Effector memory CD8-positive, alpha-beta T cell (primary cell): ENCODE measurements around the gene PIK3R4.

Experiments
- ATAC-seq: fragments of 150-1000 bp; cut with Tn5 transposase; replicated peaks from 2 replicates; pipeline ENCODE4 v1.10.0; 2021; ENCODE audit warnings: mild to moderate bottlenecking, moderate library complexity
- DNase-seq, 3 experiments: peaks; one replicate each; pipeline ENCODE4 v3.0.0; 2021
- H3K27ac Mint-ChIP-seq, 2 donors: one replicate each; pipeline ENCODE4 v1.8.0; 2022; ENCODE audit warnings: mild to moderate bottlenecking in 2 of 2, mixed read lengths in 2 of 2, moderate library complexity in 2 of 2
- H3K27me3 Mint-ChIP-seq, 2 donors: one replicate each; pipeline ENCODE4 v1.8.0; 2022; ENCODE audit warnings: mixed read lengths in 2 of 2
- H3K36me3 Mint-ChIP-seq: one replicate; pipeline ENCODE4 v1.8.0; 2022; ENCODE audit warnings: mild to moderate bottlenecking, moderate library complexity, mixed read lengths; ENCODE audit not compliant: insufficient read depth
- H3K4me1 Mint-ChIP-seq, 2 donors: one replicate each; pipeline ENCODE4 v1.8.0; 2022; ENCODE audit warnings: low read depth in 2 of 2, mixed read lengths in 2 of 2
- H3K4me3 Mint-ChIP-seq, 2 donors: one replicate each; pipeline ENCODE4 v1.8.0; 2022; ENCODE audit warnings: mild to moderate bottlenecking in 2 of 2, mixed read lengths in 2 of 2, moderate library complexity in 2 of 2
- H3K9me3 Mint-ChIP-seq, 2 donors: one replicate each; pipeline ENCODE4 v1.8.0; 2022; ENCODE audit warnings: mixed read lengths in 2 of 2

The PIK3R4 gene

DNA sequence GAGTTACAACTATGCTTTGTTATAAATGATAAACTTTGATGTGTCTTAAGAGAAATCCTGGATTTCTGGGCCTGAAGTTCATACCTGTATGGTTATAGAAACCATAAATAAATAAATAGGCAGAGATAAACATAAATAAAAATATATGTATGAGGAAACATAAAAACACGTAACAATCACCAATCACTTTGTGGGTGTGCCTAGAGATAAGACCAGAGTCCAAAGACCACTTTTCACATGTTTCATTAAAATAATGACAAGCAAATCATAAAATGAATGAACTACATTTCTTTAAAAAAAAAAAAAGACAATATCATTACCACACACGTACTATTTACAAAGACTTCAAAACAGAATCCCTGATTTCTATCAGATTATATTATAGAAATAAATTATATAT is 14.1 kb downstream of the PIK3R4 start:
- Mint-ChIP-seq H3K4me1 (peaks cover 3 to 6% of the 10 kb centered on the region in 2 donors), H3K4me3 (no peak overlapping the region), H3K36me3 (peaks cover 27% of the 10 kb centered on the region), H3K27ac (no peak overlapping the region), H3K27me3 (no peaks in the 10 kb centered on the region), H3K9me3 (no peaks in the 10 kb centered on the region)
- ATAC-seq, result no peak
- DNase-seq, result no peak

DNA sequence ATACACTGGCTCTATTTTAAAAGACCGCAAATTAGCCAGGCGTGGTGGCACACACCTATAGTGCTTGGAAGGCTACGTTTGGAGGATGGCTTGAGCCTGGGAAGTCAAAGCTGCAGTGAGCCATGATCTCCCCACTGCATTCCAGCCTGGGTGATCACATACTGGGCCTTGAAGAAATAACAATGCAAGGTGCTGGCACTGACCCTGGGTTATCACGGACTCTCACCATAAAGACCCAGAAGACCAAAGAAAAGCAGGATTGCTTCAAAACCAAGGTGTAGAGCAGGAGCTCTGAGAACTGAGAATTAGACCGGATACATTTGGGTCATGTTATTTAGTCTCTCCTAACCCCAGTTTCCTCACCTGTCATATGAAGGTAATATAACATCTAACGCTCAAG is 14.8 kb downstream of the PIK3R4 start:
- Mint-ChIP-seq H3K36me3 (peaks cover 27% of the 10 kb centered on the region), H3K4me3 (no peak overlapping the region), H3K9me3 (no peaks in the 10 kb centered on the region), H3K4me1 (no peaks in the 10 kb centered on the region), H3K27me3 (no peaks in the 10 kb centered on the region), H3K27ac (peak overlapping the region in 1 of 2 donors; percentile 2)
- DNase-seq (no peak), ATAC-seq (no peak)

DNA sequence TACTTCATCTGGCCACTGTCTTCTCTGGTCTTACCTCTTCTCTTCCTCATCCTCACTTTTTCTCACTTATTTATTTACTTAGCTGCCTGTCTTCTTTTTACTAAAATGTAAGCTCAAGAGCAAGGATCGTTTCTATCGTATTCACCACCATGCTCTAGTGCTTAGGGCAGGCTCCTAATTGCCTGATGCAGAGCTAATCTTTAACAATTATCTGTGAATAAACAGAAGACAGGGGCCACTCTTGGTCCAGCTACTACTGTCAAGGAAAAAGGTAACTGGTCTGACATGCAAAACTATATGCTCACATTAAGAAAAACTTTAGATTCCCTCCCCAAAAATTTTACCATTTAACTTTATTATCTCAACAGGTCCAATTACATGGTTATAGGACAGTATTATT is 17.5 kb downstream of the PIK3R4 start:
- ATAC-seq (no peak), DNase-seq (no peak)
- Mint-ChIP-seq H3K9me3 (no peaks in the 10 kb centered on the region), H3K36me3 (peaks cover 36% of the 10 kb centered on the region), H3K27ac (peak overlapping the region in 1 of 2 donors; percentile 39), H3K4me1 (no peaks in the 10 kb centered on the region), H3K27me3 (no peaks in the 10 kb centered on the region), H3K4me3 (no peak overlapping the region)

DNA sequence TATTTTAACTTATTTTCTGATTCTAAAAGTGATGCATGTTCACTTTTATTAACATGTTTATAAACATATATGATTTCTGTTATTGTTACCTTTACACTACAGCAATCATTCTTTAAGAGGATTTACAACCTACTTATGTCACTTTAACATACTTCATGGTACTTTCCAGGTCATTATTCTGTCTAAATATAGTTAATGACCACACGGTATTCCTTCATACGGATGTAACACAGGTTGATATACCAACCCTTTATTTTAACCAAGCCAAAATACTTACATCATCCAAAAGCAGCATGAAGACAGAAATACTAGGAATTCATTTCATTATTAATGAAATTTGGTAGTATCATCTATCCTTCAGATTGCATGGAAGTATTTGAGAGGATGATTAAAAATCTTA is 18.6 kb downstream of the PIK3R4 start:
- Mint-ChIP-seq H3K9me3 (no peaks in the 10 kb centered on the region), H3K4me1 (no peaks in the 10 kb centered on the region), H3K27me3 (no peaks in the 10 kb centered on the region), H3K4me3 (no peak overlapping the region), H3K36me3 (peaks cover 31% of the 10 kb centered on the region), H3K27ac (no peak overlapping the region)
- ATAC-seq (no peak), DNase-seq (no peak)

DNA sequence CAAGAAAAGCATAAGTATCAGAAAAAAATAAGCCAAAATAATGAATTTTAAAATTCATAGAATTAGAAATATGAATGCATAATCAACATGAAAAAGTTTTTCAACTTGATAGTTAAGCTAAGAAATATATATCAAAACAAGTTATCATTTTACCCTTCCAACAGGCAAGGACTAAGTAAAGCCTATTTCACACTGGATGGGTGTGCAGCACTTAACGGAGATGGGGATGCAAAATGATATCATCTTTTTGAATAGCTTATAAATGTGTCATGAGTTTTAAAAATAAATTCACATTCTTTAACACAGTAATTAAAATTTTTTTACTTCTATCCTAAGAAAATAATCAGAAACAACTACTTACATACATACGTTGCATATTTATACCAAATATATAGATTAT is 20.9 kb downstream of the PIK3R4 start:
- no peak overlapping the region for H3K27ac Mint-ChIP-seq
- DNase-seq (no peak), ATAC-seq (no peak)
- no peaks in the 10 kb centered on the region for H3K27me3 Mint-ChIP-seq
- no peak overlapping the region for H3K4me3 Mint-ChIP-seq
- H3K9me3 Mint-ChIP-seq, result no peaks in the 10 kb centered on the region
- no peaks in the 10 kb centered on the region for H3K4me1 Mint-ChIP-seq
- H3K36me3 Mint-ChIP-seq, result peaks cover 39% of the 10 kb centered on the region

DNA sequence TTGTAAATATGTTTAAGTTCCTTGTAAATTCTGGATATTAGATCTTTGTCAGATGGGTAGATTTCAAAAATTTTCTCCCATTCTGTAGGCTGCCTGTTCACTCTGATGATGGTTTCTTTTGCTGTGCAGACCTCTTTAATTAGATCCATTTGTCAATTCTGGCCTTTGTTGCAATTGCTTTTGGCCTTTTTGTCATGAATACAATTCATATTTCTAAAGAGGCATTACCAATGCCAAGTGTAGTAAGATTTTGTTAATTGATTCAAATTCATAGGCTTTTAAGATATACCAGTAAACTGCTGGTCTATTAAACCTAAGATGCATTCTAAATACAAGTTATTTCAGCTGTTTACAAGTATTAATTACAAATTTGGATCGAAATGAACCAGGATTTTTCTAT is 31.0 kb downstream of the PIK3R4 start:
- Mint-ChIP-seq H3K36me3 (peaks cover 38% of the 10 kb centered on the region), H3K27ac (no peak overlapping the region), H3K27me3 (no peaks in the 10 kb centered on the region), H3K4me3 (no peak overlapping the region), H3K4me1 (peaks cover 0 to 2% of the 10 kb centered on the region in 2 donors), H3K9me3 (no peaks in the 10 kb centered on the region)
- ATAC-seq (no peak), DNase-seq (no peak)

DNA sequence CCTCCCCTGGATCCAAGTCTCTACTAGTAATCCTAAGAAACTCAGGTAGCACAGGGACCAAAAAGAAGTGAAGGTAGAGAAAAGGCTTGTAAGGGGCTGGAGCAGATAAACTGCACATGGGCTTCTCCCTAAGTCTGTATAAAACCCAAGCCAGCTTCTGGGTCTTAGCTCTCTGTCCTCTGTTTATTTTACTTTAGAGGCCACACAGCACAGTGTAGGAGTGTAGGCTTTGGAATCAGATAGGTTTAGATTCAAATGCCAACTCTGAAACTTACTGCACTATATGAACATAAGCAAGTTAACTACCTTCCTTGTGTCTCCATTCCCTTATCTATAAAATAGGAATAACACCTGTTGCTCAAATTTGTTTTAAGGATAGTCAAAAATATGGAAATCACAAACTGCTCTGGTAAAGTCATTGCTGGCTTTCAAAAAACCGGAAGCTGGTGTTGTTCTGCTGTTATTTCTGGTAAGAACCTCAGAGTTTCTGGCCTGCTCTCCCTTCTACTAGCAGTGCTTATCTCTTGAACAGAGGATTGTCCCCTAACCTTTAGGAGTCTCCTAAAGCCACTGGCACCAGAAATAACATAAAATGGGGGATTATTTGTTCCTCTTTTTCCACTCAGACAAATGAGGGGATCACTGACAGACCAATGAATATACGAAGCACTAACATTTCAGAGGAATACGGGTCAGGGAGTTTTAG is 33.8 kb downstream of the PIK3R4 start:
- Mint-ChIP-seq H3K4me1 (peaks cover 0 to 2% of the 10 kb centered on the region in 2 donors), H3K9me3 (no peaks in the 10 kb centered on the region), H3K27ac (no peak overlapping the region), H3K36me3 (peaks cover 31% of the 10 kb centered on the region), H3K4me3 (no peak overlapping the region), H3K27me3 (no peaks in the 10 kb centered on the region)
- ATAC-seq (no peak), DNase-seq (no peak)

DNA sequence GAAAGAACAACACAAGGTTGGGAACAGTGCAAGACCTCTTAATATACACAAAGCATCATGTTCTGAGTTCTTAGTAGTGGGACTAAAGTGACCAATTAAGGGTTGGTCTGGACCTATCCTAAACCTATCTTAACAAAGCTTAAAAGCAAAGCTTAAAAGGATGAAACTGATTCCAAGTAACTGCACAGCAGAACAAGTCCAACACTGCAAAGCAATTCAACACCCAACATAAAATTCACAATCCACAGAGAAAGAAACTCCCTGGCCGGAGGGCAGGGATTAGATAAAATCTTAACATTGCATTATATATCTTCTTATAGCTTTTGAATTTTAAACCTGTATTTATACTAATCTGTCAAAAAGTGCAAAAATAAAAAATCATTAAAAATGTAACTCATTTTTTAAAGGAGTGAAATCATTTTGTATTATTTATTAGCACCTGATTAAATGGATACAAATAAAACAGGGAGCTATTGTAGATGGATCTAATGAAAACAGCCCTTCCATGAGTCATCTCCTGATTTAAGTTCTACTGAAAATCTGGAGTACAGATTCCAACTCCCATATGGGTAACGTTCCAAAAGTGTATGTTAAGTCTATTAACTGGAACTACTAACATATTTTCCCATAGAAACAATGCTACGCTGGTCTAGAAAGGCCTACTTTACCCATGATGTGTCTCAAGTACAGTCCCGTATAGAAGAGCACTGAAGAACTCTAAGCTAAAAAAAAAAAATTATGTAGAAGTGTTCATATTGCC is 34.9 kb downstream of the PIK3R4 start:
- no peak overlapping the region for H3K4me3 Mint-ChIP-seq
- H3K4me1 Mint-ChIP-seq, result peaks cover 0 to 2% of the 10 kb centered on the region in 2 donors
- H3K27me3 Mint-ChIP-seq, result no peaks in the 10 kb centered on the region
- ATAC-seq (no peak), DNase-seq (no peak)
- no peak overlapping the region for H3K27ac Mint-ChIP-seq
- peaks cover 28% of the 10 kb centered on the region for H3K36me3 Mint-ChIP-seq
- H3K9me3 Mint-ChIP-seq, result no peaks in the 10 kb centered on the region

DNA sequence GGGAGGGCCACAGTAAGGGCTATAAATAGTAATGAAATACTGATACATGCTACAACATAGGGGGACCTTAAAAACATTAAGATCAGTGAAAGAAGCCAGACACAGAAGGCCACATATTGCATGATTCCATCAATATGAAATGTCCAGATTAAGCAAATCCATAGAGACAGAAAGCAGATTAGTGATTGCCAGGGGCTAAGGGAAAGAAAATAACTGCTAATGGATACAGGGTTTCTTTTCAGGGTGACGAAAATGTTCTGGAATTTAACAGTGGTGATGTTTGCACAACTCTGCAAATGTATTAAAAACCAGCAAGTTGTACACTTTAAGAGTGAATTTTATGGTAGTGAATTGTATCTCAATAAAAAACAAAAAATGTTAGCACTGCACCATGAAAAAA is 37.0 kb downstream of the PIK3R4 start:
- ATAC-seq, result no peak
- Mint-ChIP-seq H3K36me3 (peaks cover 17% of the 10 kb centered on the region), H3K4me3 (no peak overlapping the region)

DNA sequence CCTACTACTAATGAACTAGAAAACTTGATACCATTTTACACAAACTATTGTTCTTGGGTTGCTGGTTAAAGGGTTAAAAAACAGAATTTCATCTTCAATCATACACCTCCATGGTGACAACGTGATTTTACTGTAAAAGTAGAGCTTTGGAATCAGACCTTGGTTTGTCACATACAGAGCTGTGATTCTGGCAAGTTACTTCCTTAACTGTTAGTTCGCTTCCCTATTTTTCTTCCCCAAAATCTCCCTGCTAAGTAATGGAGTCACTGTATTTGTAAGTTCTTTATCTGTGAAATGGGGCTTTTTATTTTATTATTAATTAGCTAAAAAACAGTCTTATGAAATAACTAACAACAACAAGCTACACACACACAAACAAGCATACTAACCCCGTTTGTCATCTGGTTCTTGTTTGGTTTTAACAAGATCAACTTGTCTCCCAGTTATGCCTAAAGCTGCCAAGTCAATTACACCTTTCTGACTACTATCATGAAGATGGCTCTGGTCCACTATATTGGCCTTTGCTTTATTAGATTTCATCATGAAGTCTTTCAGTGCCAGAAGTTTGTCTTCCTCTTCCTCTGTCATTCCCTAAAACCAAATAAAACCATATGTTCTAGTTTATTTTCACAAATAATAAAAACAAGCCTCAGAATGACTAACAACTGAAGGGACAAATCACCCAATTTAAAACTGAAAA is 38.6 kb downstream of the PIK3R4 start:
- Mint-ChIP-seq H3K4me1 (peaks cover 0 to 2% of the 10 kb centered on the region in 2 donors), H3K9me3 (no peaks in the 10 kb centered on the region), H3K36me3 (peaks cover 28% of the 10 kb centered on the region), H3K4me3 (no peak overlapping the region), H3K27ac (peak overlapping the region in 1 of 2 donors; percentile 4), H3K27me3 (no peaks in the 10 kb centered on the region)
- ATAC-seq (no peak), DNase-seq (no peak)

More for the DNA sequence above, 37.0 kb downstream of the PIK3R4 start:
- Mint-ChIP-seq H3K9me3 (no peaks in the 10 kb centered on the region), H3K27me3 (no peaks in the 10 kb centered on the region), H3K4me1 (peaks cover 0 to 2% of the 10 kb centered on the region in 2 donors), H3K27ac (no peak overlapping the region)
- no peak for DNase-seq

DNA sequence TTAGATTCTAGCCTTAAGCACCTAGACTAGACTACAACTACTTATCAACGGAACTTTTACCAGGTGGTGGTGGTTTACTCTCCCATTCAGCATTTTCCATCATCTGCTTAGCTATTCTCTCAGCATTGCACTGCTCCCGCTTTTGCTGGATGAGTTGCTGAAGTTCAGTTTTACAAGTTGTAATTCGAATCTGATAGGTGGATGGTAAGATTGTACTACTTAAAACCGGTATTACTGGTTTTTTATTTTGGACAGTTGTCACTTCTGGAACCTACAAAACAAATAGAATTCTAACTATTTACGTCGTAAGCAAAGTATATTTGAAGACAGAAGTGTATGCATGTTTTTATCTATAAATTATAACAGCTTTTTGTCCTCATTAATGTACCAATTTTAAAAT is 41.1 kb downstream of the PIK3R4 start:
- H3K27me3 Mint-ChIP-seq, result no peaks in the 10 kb centered on the region
- H3K4me3 Mint-ChIP-seq, result no peak overlapping the region
- no peak overlapping the region for H3K27ac Mint-ChIP-seq
- H3K9me3 Mint-ChIP-seq, result no peaks in the 10 kb centered on the region
- H3K36me3 Mint-ChIP-seq, result peaks cover 42% of the 10 kb centered on the region
- ATAC-seq, result no peak
- no peaks in the 10 kb centered on the region for H3K4me1 Mint-ChIP-seq
- no peak for DNase-seq

DNA sequence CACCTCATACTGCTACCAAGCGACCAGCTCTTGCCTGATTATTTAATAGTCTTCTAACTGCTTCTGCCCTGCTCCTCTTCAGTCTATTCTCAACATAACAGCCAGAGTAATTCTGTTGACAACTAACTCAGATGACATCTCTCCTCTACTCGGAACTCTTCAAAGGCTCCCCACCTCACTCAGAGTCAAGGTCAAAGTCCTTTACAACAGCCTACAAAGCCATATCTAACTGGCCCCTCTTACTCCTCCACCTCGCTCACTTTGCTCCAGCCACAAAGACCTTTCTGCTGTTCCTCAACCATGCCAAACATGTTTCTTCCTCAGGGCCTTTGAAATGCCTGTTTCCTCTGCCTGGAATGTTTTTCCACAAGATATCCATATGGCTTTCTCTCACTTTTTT is 43.6 kb downstream of the PIK3R4 start:
- Mint-ChIP-seq H3K27me3 (no peaks in the 10 kb centered on the region), H3K27ac (no peak overlapping the region), H3K4me1 (no peaks in the 10 kb centered on the region), H3K36me3 (peaks cover 43% of the 10 kb centered on the region), H3K4me3 (no peak overlapping the region), H3K9me3 (no peaks in the 10 kb centered on the region)
- no peak for ATAC-seq
- no peak for DNase-seq

DNA sequence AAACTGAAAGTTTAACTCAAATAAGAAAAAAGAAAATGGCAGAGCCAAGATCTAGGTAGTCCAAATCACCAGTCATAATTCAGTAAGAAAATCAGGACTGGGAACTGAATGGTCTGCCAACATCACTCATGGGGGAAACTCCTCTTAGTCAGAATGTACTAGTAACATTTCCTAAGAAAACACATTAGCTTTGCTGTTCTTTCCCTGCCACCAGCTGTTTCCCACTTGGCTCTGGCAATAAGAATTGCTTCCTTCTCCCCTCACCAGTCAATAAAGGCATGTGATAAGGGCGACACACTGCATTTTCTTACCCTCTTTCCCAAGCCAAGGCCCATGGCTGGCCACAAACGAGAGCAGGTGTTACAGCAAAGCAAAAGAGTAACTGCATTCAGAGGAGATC is 46.1 kb downstream of the PIK3R4 start:
- ATAC-seq, result no peak
- H3K4me3 Mint-ChIP-seq, result no peak overlapping the region
- no peaks in the 10 kb centered on the region for H3K27me3 Mint-ChIP-seq
- no peaks in the 10 kb centered on the region for H3K4me1 Mint-ChIP-seq
- DNase-seq, result no peak
- no peaks in the 10 kb centered on the region for H3K9me3 Mint-ChIP-seq
- peaks cover 43% of the 10 kb centered on the region for H3K36me3 Mint-ChIP-seq
- no peak overlapping the region for H3K27ac Mint-ChIP-seq

DNA sequence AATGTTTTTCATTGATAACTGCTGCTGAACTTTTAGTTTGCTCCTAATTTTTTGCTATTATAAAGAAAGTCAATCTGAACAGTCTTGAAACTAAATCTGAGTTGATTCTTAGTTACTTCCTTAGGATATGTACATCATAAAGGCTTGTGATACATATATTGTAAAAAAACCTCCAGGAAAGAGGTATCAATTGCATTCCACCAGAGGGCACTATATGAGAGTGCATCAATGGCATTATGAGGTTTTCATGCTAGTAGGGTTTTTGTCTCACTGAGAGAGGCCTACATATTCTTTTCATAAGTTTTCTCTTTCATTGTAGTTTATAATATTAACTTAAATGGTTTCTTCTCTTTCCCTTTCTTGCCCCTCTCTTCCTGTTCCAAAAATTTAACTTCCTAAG is 46.9 kb downstream of the PIK3R4 start:
- H3K36me3 Mint-ChIP-seq, result peaks cover 42% of the 10 kb centered on the region
- H3K9me3 Mint-ChIP-seq, result no peaks in the 10 kb centered on the region
- ATAC-seq, result peak; percentile 33

More for the DNA sequence above, 46.9 kb downstream of the PIK3R4 start:
- Mint-ChIP-seq H3K27ac (no peak overlapping the region), H3K27me3 (no peaks in the 10 kb centered on the region), H3K4me1 (no peaks in the 10 kb centered on the region), H3K4me3 (no peak overlapping the region)
- no peak for DNase-seq
